D721Med (cell line): ENCODE measurements around the gene APCDD1.
"Not testable (repeated sequence)": the region's sequence is repeated elsewhere in the genome, so short reads cannot be mapped to it uniquely, and the experiment has no call there.

ENCODE experiments used
- DNase-seq: peaks from one replicate; pipeline ENCODE4 v3.0.0; 2011; ENCODE audit warnings: low spot score; ENCODE audit not compliant: insufficient read length
- FAIRE-seq: peaks from 2 replicates; lab custom pipeline; 2011; peaks lifted over from hg19 to GRCh38; lab: Jason Lieb, UNC
- CTCF ChIP-seq: IDR thresholded peaks from 2 replicates; pipeline ENCODE4 v1.5.1; 2012; ENCODE audit warnings: mild to moderate bottlenecking, control low read depth; ENCODE audit not compliant: insufficient read depth; ENCODE audit errors: missing control alignments

APCDD1 gene

GRCh38 chr18:10528439-10528838, 74.0 kb downstream of the APCDD1 start:
- FAIRE-seq (no peak), DNase-seq (no peak)
- no peak for TF ChIP-seq CTCF

- FAIRE-seq (no peak), DNase-seq (no peak)
- TF ChIP-seq CTCF = no peak
Measured at GRCh38 chr18:10530002-10530401, 75.6 kb downstream of the APCDD1 start.

GRCh38 chr18:10530852-10531251, 76.4 kb downstream of the APCDD1 start:
- DNase-seq (no peak), FAIRE-seq (no peak)
- TF ChIP-seq CTCF = no peak

- DNase-seq = no peak
- TF ChIP-seq CTCF = no peak
- FAIRE-seq = no peak
Measured at GRCh38 chr18:10533111-10533510, 78.7 kb downstream of the APCDD1 start.

- FAIRE-seq = no peak
- TF ChIP-seq CTCF = no peak
- no peak for DNase-seq
Measured at GRCh38 chr18:10536280-10536679, 81.8 kb downstream of the APCDD1 start.

- TF ChIP-seq CTCF = no peak
- FAIRE-seq = no peak
- no peak for DNase-seq
Measured at GRCh38 chr18:10537765-10538164, 83.3 kb downstream of the APCDD1 start.

GRCh38 chr18:10539124-10539523, 84.7 kb downstream of the APCDD1 start:
- not testable (repeated sequence) for DNase-seq, FAIRE-seq
